Measurements from ENCODE around the gene RIN2.

RIN2 gene, protein sequence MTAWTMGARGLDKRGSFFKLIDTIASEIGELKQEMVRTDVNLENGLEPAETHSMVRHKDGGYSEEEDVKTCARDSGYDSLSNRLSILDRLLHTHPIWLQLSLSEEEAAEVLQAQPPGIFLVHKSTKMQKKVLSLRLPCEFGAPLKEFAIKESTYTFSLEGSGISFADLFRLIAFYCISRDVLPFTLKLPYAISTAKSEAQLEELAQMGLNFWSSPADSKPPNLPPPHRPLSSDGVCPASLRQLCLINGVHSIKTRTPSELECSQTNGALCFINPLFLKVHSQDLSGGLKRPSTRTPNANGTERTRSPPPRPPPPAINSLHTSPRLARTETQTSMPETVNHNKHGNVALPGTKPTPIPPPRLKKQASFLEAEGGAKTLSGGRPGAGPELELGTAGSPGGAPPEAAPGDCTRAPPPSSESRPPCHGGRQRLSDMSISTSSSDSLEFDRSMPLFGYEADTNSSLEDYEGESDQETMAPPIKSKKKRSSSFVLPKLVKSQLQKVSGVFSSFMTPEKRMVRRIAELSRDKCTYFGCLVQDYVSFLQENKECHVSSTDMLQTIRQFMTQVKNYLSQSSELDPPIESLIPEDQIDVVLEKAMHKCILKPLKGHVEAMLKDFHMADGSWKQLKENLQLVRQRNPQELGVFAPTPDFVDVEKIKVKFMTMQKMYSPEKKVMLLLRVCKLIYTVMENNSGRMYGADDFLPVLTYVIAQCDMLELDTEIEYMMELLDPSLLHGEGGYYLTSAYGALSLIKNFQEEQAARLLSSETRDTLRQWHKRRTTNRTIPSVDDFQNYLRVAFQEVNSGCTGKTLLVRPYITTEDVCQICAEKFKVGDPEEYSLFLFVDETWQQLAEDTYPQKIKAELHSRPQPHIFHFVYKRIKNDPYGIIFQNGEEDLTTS

DNA sequence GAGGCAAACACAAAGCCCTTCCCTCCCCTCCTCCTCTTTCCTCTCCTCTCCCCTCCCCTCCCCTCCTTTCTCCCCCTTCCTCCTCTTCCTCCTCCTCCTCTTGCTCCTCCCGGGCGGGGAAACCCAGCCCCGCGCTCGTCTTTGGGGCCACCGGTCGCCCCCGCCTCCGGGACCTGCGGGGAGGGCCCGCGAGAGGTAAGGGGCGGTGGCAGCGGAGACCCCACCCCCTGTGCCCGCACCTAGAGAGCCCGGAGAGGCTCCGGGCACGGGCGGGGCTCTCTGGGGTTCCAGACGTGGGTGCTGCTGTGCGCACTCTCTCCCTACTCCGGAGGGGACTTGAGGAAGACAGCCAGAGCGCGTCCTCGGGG is at the start of gene RIN2:
RIN2 (plus strand) TSS at position 126 of the 368 bp plus-strand sequence. CDS start 131,344 bp downstream, outside the sequence.
- no peak for DNase-seq (ENCODE audit: extremely low read depth, insufficient read length)
- H3K4me3 ChIP-seq (replicated peaks; ENCODE audit: low read depth, low read length) = no peak within 1 kb of the TSS; the same call in none of the 2 replicates

DNA sequence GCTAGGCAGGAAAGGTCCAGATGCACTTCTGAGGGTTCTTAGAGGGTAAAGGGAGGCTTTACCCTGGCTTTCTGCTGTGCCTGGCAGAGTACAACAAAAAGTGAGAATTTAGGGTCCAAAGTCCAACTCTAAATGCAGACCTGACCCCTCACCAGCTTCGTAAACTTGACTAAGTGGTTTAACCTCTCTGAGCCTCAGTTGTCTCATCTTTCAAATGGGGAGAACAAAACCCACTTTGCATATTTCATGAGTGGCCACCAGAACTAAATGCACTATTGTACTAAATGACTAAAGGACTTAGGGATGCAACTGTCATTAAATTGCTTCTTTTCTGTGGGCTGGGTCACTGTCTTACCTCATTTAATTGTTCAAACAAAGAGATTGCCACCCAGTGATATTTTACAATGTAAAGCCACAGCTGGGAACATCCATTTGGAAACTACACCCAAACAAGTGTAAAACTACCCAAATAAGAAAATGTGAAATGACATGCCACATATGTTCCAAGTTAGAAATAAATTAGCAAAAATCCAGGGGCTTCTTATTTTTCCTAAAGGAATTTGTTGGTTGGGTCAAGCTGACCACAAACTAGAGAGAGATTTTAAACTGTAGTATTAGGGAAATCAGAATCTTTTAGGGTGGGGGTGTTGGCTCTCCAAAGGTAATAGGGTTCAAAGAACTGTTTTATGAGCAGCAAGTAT is 48.3 kb upstream of the RIN2 start:
- H3K4me3 ChIP-seq (replicated peaks; ENCODE audit: low read depth, low read length) = no peak overlapping the region
- DNase-seq (ENCODE audit: extremely low read depth, insufficient read length) = no peak
- H3K27me3 ChIP-seq (replicated peaks; ENCODE audit: control insufficient read depth, insufficient read depth, low read length) = peaks cover 2% of the 10 kb centered on the region
- H3K36me3 ChIP-seq (ENCODE audit: control insufficient read depth, insufficient read depth, low read length) = no peaks in the 10 kb centered on the region
- TF ChIP-seq, protein P1, sequence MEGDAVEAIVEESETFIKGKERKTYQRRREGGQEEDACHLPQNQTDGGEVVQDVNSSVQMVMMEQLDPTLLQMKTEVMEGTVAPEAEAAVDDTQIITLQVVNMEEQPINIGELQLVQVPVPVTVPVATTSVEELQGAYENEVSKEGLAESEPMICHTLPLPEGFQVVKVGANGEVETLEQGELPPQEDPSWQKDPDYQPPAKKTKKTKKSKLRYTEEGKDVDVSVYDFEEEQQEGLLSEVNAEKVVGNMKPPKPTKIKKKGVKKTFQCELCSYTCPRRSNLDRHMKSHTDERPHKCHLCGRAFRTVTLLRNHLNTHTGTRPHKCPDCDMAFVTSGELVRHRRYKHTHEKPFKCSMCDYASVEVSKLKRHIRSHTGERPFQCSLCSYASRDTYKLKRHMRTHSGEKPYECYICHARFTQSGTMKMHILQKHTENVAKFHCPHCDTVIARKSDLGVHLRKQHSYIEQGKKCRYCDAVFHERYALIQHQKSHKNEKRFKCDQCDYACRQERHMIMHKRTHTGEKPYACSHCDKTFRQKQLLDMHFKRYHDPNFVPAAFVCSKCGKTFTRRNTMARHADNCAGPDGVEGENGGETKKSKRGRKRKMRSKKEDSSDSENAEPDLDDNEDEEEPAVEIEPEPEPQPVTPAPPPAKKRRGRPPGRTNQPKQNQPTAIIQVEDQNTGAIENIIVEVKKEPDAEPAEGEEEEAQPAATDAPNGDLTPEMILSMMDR (IDR thresholded peaks at IDR 0.05; ENCODE audit: insufficient read depth, low read length, poor library complexity, severe bottlenecking) = no peak

More for the DNA sequence above, at the start of gene RIN2:
- TF ChIP-seq, protein P1 (IDR thresholded peaks at IDR 0.05; ENCODE audit: insufficient read depth, low read length, poor library complexity, severe bottlenecking) = no peak
- H3K36me3 ChIP-seq (ENCODE audit: control insufficient read depth, insufficient read depth, low read length) = no peaks in the 10 kb centered on the region
- H3K27me3 ChIP-seq (replicated peaks; ENCODE audit: control insufficient read depth, insufficient read depth, low read length) = peaks cover 4% of the 10 kb centered on the region

DNA sequence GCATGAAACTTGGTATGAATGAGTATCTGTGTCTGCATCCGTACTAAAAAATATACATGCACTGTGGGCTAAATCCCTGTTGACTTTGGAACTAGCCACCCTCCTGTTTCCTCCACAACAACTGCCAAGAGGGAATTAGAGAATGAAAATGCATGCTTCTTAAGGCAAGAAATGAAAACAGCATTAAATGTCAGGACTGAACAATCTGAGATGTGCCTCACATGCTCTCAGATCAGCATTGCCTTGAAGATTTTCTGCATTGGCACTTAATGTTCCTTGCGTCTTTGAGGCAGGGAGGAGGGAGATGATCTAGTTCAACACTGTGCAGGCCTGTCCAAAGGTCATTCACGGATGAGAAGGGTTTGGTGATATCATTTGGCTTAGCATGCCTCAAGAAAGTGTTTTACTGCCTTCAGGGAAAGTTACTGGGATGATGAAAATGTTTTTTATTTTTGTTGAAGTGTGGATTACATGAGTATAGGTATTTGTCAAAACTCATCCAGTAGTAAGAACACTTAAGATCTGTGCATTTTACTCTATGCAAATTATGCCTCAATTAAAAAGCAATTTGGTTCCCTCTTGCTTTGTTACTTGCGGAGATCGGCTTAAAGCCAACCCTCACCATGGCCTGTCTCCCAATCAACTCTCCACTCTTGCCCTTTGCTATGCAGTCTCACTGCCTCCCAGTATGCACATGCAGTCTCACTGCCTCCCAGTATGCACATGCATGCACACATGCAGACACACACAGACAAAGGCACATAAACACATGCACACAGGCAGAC is 47.5 kb upstream of the RIN2 start:
- H3K4me3 ChIP-seq (replicated peaks; ENCODE audit: low read depth, low read length) = no peak overlapping the region
- peaks cover 2% of the 10 kb centered on the region for H3K27me3 ChIP-seq (replicated peaks; ENCODE audit: control insufficient read depth, insufficient read depth, low read length)
- H3K36me3 ChIP-seq (ENCODE audit: control insufficient read depth, insufficient read depth, low read length) = no peaks in the 10 kb centered on the region
- no peak for DNase-seq (ENCODE audit: extremely low read depth, insufficient read length)
- TF ChIP-seq, protein P1 (IDR thresholded peaks at IDR 0.05; ENCODE audit: insufficient read depth, low read length, poor library complexity, severe bottlenecking) = no peak

DNA sequence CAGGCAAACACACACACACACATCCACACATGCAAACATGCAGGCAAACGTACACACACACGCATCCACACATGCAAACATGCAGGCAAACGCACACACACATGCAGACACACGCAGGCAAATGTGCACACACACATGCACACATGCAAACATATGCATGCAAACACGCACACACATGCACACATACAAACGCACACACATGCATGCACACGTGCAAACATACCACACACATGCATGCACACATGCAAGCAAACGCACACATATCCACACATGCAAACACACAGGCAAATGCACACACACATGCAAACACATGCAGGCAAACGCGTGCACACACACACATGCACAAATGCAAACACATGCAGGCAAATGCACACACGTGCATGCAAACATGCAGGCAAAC is 46.9 kb upstream of the RIN2 start:
- Histone ChIP-seq H3K36me3 (ENCODE audit: control insufficient read depth, insufficient read depth, low read length) (no peaks in the 10 kb centered on the region), H3K27me3 (replicated peaks; ENCODE audit: control insufficient read depth, insufficient read depth, low read length) (peaks cover 2% of the 10 kb centered on the region), H3K4me3 (replicated peaks; ENCODE audit: low read depth, low read length) (no peak overlapping the region)
- TF ChIP-seq, protein P1 (IDR thresholded peaks at IDR 0.05; ENCODE audit: insufficient read depth, low read length, poor library complexity, severe bottlenecking) = no peak
- DNase-seq (ENCODE audit: extremely low read depth, insufficient read length) = no peak

DNA sequence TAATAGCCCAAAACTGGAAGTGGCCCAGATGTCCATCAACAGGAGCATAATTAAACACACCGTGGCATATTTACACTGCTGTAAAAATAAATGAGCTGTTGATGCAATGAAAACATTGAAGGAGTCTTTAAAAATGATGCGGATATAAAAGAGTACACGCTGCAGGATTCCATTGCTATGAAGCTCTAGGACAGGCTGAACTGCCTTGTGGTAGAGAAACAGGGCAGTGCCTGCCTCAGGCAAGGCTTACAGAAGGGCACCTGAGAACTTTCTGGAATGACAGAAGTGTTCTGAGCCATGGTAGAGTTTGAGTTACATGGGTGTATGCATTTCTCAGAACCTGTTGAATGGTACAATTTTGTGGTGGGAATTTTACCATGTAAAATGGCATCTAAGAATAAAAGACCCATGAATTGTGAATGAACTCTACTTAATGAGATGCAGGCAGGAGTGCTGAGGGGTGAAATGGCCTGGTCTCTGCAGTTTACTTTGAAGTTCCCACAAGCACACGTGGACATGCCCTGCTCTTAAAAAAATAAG is 45.3 kb upstream of the RIN2 start:
- Histone ChIP-seq H3K27me3 (replicated peaks; ENCODE audit: control insufficient read depth, insufficient read depth, low read length) (peaks cover 2% of the 10 kb centered on the region), H3K36me3 (ENCODE audit: control insufficient read depth, insufficient read depth, low read length) (no peaks in the 10 kb centered on the region), H3K4me3 (replicated peaks; ENCODE audit: low read depth, low read length) (no peak overlapping the region)
- no peak for DNase-seq (ENCODE audit: extremely low read depth, insufficient read length)
- TF ChIP-seq, protein P1 (IDR thresholded peaks at IDR 0.05; ENCODE audit: insufficient read depth, low read length, poor library complexity, severe bottlenecking) = no peak

Measured in GM06990 (cell line).